Activated B cell treated with CpG ODN at 0.5 μM for 24 hours (primary cell): ENCODE measurements around the gene GRID2IP. TPM values are rescaled to one million over a fixed set of nuclear protein-coding genes. Genes with fewer than 3 reads are reported as not detected.

Source experiments
- ATAC-seq: fragments of 200-7000 bp; cut with Tn5 transposase; one replicate; pipeline ENCODE4 v1.10.0; 2021; ENCODE audit warnings: low read depth, mild to moderate bottlenecking, moderate library complexity
- CTCF ChIA-PET: fragments of 350-600 bp; sonication (Branson Sonifier 250); formaldehyde crosslinking; loops from one replicate; lab custom pipeline; 2021; ENCODE audit warnings: antibody characterized with exemption; lab: Charles Lee
- POLR2A ChIA-PET: fragments of 350-600 bp; sonication (Branson Sonifier 250); formaldehyde crosslinking; loops from one replicate; lab custom pipeline; 2021; ENCODE audit warnings: antibody characterized with exemption; lab: Charles Lee
- DNase-seq: peaks from one replicate; pipeline ENCODE4 v3.0.0; 2022
- H3K27ac Mint-ChIP-seq: one replicate; pipeline ENCODE4 v1.8.0; 2020; ENCODE audit warnings: mixed read lengths
- H3K27me3 Mint-ChIP-seq: one replicate; pipeline ENCODE4 v1.8.0; 2021; ENCODE audit warnings: mixed read lengths
- H3K36me3 Mint-ChIP-seq: one replicate; pipeline ENCODE4 v1.8.0; 2021; ENCODE audit warnings: low read depth, mixed read lengths
- H3K4me1 Mint-ChIP-seq: one replicate; pipeline ENCODE4 v1.8.0; 2021; ENCODE audit warnings: mixed read lengths
- H3K4me3 Mint-ChIP-seq: one replicate; pipeline ENCODE4 v1.8.0; 2020; ENCODE audit warnings: mild to moderate bottlenecking, mixed read lengths
- H3K9me3 Mint-ChIP-seq: one replicate; pipeline ENCODE4 v1.8.0; 2020; ENCODE audit warnings: mixed read lengths
- CTCF ChIP-seq: fragments of 200-600 bp; IDR thresholded peaks from one replicate; pipeline ENCODE4 v1.8.0; 2022; ENCODE audit warnings: antibody characterized with exemption, mild to moderate bottlenecking
- intact Hi-C: fragments of 100-400 bp; cut with micrococcal nuclease; formaldehyde crosslinking; loops from one replicate; pipeline ENCODE4 v1.15.1; 2024
- total RNA-seq: library from RNA; stranded (reverse); gene quantifications from 2 replicates; pipeline ENCODE4 v1.2.3, GENCODE V29; 2022

GRID2IP gene
- 0.93 and 1.3 TPM in 2 replicates for total RNA-seq

- H3K4me1 Mint-ChIP-seq: peaks cover 10% of the 10 kb centered on the region
- no peak for TF ChIP-seq CTCF
- H3K27me3 Mint-ChIP-seq: peaks cover 2% of the 10 kb centered on the region
- intact Hi-C loops: no loop called here
- POLR2A ChIA-PET: interaction anchor here (0.5 kb wide), 1 partner anchor 103 kb away, joined by 5 read pairs; the partner anchor contains the start of gene DAGLB
- no peak within 1 kb of the TSS for H3K27ac Mint-ChIP-seq
- no peak within 1 kb of the TSS for H3K4me3 Mint-ChIP-seq
- no peaks in the 10 kb centered on the region for H3K36me3 Mint-ChIP-seq
- DNase-seq (no peak), ATAC-seq (no peak)
- CTCF ChIA-PET: no interaction called here
- no peaks in the 10 kb centered on the region for H3K9me3 Mint-ChIP-seq
Measured at GRCh38 chr7:6551016-6551511, at the start of gene GRID2IP. GRID2IP (minus strand) TSS chr7:6551461; CDS start chr7:6551436, 25 bp downstream.

DNA sequence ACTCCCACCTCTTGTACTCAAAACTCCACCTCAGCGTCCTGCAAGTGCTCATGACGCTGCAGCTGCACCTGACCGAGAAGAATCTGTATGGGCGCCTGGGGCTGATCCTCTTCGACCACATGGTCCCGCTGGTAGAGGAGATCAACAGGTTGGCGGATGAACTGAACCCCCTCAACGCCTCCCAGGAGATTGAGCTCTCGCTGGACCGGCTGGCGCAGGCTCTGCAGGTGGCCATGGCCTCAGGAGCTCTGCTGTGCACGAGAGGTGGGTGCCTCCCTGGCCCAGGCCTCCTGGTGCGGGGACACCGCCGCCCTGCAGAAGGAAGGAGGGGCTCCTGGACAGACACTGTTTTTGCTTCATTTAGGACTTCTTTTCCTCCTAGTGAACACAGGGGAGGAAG lies 48.8 kb upstream of the GRID2IP start:
- CTCF ChIA-PET: no interaction called here
- Mint-ChIP-seq H3K27me3 (no peaks in the 10 kb centered on the region), H3K4me1 (peaks cover 4% of the 10 kb centered on the region), H3K9me3 (no peaks in the 10 kb centered on the region), H3K4me3 (no peak overlapping the region), H3K36me3 (peaks cover 74% of the 10 kb centered on the region), H3K27ac (no peak overlapping the region)
- POLR2A ChIA-PET: interaction anchor here (0.6 kb wide), 1 partner anchor 11 kb away, joined by 3 read pairs; no protein-coding TSS in a partner anchor
- intact Hi-C loops: no loop called here
- TF ChIP-seq CTCF: no peak
- ATAC-seq (no peak), DNase-seq (no peak)

- POLR2A ChIA-PET: interaction anchor here (0.6 to 1.9 kb wide), 6 partner anchors 9 to 681 kb away, joined by 3 to 10 read pairs (median 5); no protein-coding TSS in a partner anchor
- H3K4me1 Mint-ChIP-seq: peaks cover 21% of the 10 kb centered on the region
- H3K27me3 Mint-ChIP-seq: no peaks in the 10 kb centered on the region
- peak overlapping the region; percentile 89 for H3K4me3 Mint-ChIP-seq
- intact Hi-C loops: loop anchor here (1.0 to 10.0 kb wide), 4 partner anchors 13 to 1624 kb away; partner anchors contain the start of genes ZDHHC4, ZNF12 and ZNF316
- TF ChIP-seq CTCF: no peak
- peak overlapping the region; percentile 80 for H3K27ac Mint-ChIP-seq
- no peaks in the 10 kb centered on the region for H3K9me3 Mint-ChIP-seq
- DNase-seq (no peak), ATAC-seq (no peak)
- peaks cover 68% of the 10 kb centered on the region for H3K36me3 Mint-ChIP-seq
- CTCF ChIA-PET: interaction anchor here (1.1 kb wide), 1 partner anchor 15 kb away, joined by 3 read pairs; no protein-coding TSS in a partner anchor
Measured at GRCh38 chr7:6590645-6591110, 39.4 kb upstream of the GRID2IP start.

- intact Hi-C loops: loop anchor here (1.0 to 10.0 kb wide), 5 partner anchors 13 to 1625 kb away; partner anchors contain the start of genes ZDHHC4, ZNF12 and ZNF316
- DNase-seq (peak; percentile 93), ATAC-seq (peak; percentile 90)
- H3K4me1 Mint-ChIP-seq: peaks cover 21% of the 10 kb centered on the region
- peak within 1 kb of the TSS; percentile 89 for H3K4me3 Mint-ChIP-seq
- peaks cover 64% of the 10 kb centered on the region for H3K36me3 Mint-ChIP-seq
- peak within 1 kb of the TSS; percentile 80 for H3K27ac Mint-ChIP-seq
- ChIA-PET CTCF (interaction anchor here (0.6 to 1.8 kb wide), 5 partner anchors 12 to 110 kb away, joined by 3 to 4 read pairs (median 3); partner anchors contain the start of genes ZDHHC4 and ZNF316), POLR2A (interaction anchor here (0.6 to 3.1 kb wide), 5 partner anchors 8 to 135 kb away, joined by 3 to 16 read pairs (median 3); partner anchors contain the start of gene ZDHHC4)
- TF ChIP-seq CTCF: no peak
- H3K27me3 Mint-ChIP-seq: no peaks in the 10 kb centered on the region
- H3K9me3 Mint-ChIP-seq: no peaks in the 10 kb centered on the region
Measured at GRCh38 chr7:6589829-6590644, 38.8 kb upstream of the GRID2IP start, which contains the start of gene INTS15. INTS15 (plus strand) TSS chr7:6590021; CDS start chr7:6590284, 263 bp downstream.
